Activated CD8-positive, alpha-beta memory T cell treated with anti-CD3 and anti-CD28 coated beads, Interleukin-2, amount 50 U/mL, for 1 hour (primary cell): ENCODE results near the gene GNG3.
"Not testable (repeated sequence)": the region's sequence is repeated elsewhere in the genome, so short reads cannot be mapped to it uniquely, and the experiment has no call there.

Source experiments
- DNase-seq: peaks from one replicate; pipeline ENCODE4 v3.0.0-alpha.2; 2020; ENCODE audit errors: extremely low read depth

Gene GNG3

DNA sequence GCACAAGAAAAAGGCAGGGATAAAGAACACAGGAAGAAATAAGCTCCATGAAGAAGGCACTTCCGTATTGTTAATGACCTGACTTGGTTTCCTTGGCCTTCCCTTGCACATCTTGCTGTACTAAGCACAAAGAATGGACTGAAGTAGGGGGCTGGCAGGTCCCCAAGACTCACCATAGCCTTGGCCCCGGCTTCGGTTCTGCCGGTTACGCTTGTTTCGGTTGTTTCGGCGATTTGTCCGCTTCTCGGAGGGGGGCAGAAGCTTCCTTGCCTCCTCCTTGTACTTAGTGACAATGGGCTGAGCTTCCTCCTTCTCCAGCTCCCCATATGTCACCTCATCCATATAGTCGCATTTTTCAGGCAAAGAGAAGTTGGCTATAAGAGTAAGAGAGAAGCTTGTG is 9.3 kb downstream of the GNG3 start:
- no peak for DNase-seq

- DNase-seq: no peak
Measured at GRCh38 chr11:62719302-62719978, 12.0 kb downstream of the GNG3 start.

- DNase-seq: no peak
Measured at GRCh38 chr11:62721994-62722393, 14.5 kb downstream of the GNG3 start.

- no peak for DNase-seq
Measured at GRCh38 chr11:62724171-62724570, 16.7 kb downstream of the GNG3 start.

DNA sequence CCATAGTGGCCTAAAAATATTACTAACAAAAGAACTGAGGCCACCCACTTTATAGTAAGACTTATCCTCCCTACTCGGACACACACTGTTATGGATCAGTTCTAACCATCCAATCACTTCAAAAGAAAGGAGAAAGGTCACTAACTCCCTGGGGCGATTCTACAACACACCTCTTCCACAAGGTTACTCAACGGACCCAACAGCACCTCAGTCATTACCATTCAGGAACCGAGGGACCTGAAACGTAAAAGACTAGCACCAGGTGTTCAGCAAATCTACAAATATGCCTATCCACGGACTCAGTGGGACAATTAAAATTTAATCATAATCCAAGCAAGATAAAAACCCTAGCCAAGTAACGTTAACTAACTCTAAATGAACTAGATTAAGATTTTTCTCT is 18.2 kb downstream of the GNG3 start:
- DNase-seq: no peak

DNA sequence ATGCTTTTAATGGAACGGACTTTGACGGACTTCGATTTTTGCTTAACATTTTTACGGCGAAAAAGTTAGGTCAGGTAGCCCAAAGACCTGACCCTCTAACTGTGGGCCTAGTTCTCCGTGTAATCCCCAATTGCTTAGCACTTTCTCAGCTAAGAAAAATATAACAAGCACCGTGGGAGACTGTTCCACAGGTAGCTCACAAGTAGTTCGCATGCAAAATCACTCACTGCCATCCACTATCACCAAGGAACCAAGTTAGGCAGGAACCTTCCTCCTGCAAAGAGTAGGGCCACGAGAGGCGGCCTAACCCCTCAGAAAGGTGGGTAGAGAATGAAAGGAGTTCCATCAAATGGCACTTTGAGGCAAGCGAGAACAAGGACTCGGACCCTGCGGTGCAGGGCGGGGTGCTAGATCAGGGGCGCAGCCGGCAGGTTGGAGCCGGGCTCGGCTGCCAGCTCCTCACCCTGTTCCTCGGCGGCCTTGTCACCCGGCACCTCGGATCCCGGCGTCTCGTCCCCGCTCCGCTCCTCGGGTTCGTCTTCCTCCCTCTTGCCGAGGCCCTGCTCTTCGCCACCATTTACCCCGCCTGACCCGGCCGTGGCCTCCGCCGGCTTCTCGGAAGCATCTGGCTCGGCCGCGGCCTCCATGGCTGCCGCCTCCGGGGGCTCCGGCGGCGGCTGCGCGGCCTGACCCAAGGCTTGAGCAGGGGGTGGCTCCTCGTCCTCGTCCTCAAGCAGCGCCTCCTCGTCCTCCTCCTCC is 18.9 kb downstream of the GNG3 start:
- DNase-seq: no peak

GRCh38 chr11:62726915-62727164 is 19.4 kb downstream of the GNG3 start:
- DNase-seq: no peak

DNA sequence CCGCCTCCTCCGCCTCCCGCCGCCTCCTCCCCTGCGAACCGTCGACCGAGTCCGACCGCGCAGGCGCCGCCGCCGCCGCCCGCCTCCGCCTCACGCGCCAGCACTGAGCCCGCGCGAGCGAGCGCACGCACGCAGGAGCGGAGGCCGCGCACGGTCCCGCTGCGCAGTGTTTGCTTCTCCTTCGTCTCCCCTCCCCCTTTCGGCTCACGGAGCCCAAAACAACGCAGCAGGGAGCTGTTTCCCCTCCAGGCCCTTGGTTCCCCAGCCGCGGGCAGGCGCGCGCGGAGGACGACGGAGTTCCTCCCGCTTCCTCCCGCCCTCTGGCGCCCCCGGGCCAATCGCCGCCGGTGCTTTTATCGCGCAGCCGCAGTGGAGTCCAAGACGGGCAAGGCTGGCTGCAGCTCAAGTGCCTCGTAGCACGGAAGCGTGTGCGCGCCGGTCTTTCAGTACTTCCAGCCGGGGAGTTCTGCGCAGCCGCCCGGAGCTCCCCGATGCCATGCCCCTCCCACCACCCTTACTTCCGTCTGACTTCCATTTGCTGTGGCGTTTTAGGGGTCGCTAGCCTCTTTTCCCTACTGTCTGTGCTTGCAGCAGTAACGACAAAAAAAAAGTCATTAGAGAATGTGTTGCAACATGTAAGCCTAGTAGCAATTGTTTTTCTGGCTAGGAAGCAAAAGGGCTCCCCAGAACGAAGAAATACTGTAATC is 19.8 kb downstream of the GNG3 start, which contains the start of gene HNRNPUL2:
HNRNPUL2 (minus strand) TSS at position 293 of the 707 bp plus-strand sequence. CDS start 301 bp downstream, outside the sequence.
- DNase-seq: peak; percentile 95

DNA sequence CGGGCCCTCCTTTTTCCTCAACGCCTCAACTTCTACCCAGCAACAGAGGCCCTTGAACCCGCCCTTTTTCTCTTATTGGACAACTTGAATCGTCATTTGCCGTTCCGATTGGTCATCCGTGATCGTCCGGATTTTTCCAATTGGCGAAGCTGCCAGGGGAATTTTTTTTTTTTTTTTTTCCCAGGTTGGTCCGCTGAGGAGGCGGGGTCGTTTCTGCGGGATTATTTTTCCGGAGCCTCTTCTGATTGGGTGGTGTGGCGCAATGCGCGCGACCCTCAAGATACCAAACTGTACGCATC is 20.3 kb downstream of the GNG3 start:
- DNase-seq: peak; percentile 84

GRCh38 chr11:62728171-62728988 is 20.9 kb downstream of the GNG3 start, which contains the start of gene TTC9C:
TSS of gene TTC9C (plus strand) at chr11:62728486. CDS start at chr11:62728849, 363 bp downstream.
- peak; percentile 56 for DNase-seq

DNA sequence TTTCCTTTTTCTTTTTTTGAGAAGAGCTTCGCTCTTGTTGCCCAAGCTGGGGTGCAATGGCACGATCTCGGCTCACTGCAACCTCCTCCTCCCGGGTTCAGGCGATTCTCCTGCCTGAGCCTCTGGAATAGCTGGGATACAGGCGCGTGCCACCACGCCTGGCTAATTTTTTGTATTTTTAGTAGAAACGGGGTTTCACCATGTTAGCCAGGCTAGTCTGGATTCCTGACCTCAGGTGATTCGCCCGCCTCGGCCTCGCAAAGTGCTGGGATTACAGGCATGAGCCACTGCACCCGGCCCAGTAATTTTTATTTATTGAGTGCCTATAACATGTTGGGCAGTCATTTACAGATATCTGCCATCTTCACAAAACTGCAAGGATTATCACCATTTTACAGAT is 22.6 kb downstream of the GNG3 start:
- DNase-seq: not testable (repeated sequence)

- DNase-seq: no peak
Measured at GRCh38 chr11:62732830-62733229, 25.4 kb downstream of the GNG3 start.

DNA sequence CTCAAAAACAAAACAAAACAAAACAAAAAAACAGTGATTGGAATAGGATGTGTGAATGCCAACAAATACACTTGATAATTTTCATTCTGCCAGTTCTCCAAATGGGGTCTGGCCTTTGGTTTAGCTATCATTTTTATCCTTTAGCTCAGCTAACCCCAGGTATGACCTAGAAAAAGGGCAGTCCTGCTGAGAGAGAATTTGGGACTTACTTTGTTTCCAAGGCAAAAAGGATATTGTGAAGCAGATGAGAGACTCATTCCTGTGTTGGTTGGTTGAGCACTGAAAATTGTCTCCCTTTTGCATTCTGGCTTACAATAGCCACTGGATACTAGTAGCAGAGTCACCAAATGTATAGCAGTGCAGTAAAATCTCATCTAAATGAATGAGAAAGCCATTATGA is 29.7 kb downstream of the GNG3 start:
- DNase-seq: no peak

GRCh38 chr11:62747475-62748160 is 40.1 kb downstream of the GNG3 start:
- no peak for DNase-seq

DNA sequence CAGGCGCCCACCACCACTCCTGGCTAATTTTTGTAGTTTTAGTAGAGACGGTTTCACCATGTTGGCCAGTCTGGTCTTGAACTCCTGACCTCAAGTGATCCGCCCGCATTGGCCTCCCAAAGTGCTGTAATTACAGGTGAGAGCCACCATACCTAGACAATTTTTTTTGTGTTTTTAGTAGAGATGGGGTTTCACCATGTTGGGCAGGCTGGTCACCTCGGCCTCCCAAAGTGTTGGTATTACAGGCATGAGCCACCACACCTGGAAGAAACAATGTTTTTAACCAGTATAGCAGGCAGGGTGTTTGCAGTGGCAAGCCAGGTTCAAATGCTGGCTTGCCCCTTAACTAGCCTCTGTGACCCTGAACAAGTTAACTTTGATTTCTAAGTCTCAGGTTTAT is 42.5 kb downstream of the GNG3 start:
- DNase-seq: not testable (repeated sequence)

- no peak for DNase-seq
Measured at GRCh38 chr11:62752177-62752785, 44.8 kb downstream of the GNG3 start.

DNA sequence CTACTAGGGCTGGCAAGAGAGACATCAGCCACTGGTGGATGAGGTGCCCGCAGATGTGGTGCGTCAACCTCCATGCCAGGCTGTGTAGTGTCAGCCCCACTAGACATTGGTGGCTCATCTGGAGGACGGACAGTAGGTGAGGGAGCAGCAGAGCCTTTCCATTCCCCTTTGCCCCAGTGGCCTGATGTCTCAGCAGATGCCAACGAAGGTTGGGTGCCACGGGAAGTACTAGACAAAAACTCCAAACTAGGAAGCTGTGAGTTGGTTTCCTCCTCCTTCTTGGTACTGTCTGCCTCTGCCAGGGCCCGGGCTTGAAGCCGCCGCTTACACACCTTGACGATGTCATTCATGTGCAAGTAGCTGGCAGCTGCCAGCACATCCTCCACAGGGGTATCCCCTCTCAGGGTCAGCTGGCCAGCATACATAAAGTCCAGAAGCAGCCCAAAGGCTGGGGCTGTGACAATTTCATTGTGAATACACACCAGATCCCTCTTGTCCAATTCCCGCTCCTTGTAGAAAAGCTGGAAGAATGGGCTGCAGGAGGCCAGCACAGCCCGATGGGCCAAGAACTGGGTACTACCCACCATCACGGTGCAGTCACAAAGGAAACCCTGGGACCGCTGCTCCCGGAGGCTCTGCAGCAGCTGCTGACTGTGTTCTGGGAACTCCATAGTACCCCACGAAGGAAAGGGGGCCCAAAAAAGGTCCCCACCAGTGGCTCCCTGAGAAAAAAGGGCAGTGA is 45.7 kb downstream of the GNG3 start:
- no peak for DNase-seq

DNA sequence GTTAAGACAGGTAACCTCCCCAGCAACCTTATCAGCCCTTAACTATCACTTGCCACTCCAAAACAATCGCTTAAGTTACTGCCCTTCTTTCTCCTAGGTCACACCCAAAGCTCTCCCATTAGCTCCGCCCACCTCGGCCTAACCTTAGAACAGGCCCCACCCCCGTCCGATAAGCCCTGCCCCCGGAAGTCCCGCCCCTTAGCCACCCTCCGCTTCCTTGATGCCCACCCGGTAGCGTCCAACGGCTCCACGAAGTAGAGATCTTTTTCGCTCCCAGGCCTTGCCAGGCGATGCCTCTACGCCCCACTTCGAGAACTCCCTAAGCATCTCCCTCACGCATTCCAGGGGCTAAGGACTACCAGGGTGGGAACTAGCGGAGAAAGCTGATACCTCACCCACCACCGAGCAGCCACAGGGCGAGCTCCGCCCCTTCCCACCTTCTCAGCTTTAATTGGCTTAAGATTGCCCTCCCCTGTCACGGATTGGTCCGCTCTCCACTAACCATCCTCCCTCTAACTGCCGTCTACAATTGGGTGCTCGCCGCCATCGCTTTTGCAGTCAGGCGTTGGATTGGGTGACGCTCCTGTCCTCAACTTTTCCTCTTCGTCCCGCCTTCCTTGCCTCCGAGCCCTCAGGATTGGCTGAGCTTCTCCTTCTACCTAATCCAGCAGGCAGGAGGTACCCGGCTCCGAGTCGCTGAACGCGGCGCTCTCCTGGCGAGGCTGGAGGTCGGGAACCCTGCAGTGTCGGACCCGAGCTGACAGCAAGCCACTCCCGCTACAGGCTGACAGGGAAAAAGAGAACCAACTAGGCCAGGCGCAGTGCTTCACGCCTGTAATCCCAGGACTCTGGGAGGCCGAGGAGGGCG is 46.5 kb downstream of the GNG3 start, which contains the start of gene ZBTB3:
ZBTB3 (minus strand) TSS at position 425 of the 868 bp plus-strand sequence. CDS start 496 bp downstream, outside the sequence.
- peak; percentile 96 for DNase-seq

DNA sequence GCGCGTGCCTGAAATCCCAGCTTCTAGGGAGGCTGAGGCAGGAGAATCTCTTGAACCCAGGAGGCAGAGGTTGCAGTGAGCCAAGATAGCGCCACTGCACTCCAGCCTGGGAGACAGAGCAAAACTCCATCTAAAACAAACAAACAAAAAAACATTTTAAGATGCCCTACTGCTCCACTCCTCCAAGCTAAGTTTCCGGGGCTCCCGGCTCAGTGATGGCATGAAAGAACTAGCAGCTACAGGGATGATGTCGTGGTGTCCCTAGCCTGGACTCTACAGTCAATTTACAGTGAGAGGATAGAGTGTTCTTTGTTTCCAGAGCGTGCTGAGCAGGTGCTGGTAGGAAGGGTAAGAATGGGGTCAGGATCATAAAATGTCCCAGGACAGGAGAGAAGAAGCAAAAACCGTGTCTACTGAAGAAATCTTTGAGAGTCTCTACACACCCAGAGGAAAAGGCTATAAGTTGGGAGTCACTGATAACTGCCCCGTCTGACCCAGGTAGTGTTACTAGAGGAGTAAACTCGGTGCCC is 47.7 kb downstream of the GNG3 start:
- DNase-seq: no peak
